Cardiac fibroblast (primary cell): ENCODE measurements around the gene LRIG1.

Experiments
- DNase-seq, 2 donors: peaks; one replicate each; pipeline versions ENCODE4 v3.0.0 to v3.0.0-alpha.2; 2010; ENCODE audit warnings: low read depth in 2 of 2
- H3K4me3 ChIP-seq, 2 donors: replicated peaks in 1 of 2; 1 replicate in 1 of 2; 2 replicates in 1 of 2; pipeline ENCODE4 v1.5.1; 2011; ENCODE audit warnings: low read depth in 2 of 2, low read length in 2 of 2, mild to moderate bottlenecking in 2 of 2, moderate library complexity in 1 of 2
- CTCF ChIP-seq: IDR thresholded peaks from one replicate; pipeline ENCODE4 v1.5.1; 2011; ENCODE audit warnings: low read depth, mild to moderate bottlenecking, low read length, inconsistent platforms

The LRIG1 gene

GRCh38 chr3:66390013-66390412 lies 110.8 kb downstream of the LRIG1 start:
- TF ChIP-seq CTCF, result no peak
- no peak for DNase-seq
- no peak overlapping the region for H3K4me3 ChIP-seq

- TF ChIP-seq CTCF, result no peak
- H3K4me3 ChIP-seq, result no peak overlapping the region
- no peak for DNase-seq
Observed at GRCh38 chr3:66386925-66387650, 113.7 kb downstream of the LRIG1 start.

DNA sequence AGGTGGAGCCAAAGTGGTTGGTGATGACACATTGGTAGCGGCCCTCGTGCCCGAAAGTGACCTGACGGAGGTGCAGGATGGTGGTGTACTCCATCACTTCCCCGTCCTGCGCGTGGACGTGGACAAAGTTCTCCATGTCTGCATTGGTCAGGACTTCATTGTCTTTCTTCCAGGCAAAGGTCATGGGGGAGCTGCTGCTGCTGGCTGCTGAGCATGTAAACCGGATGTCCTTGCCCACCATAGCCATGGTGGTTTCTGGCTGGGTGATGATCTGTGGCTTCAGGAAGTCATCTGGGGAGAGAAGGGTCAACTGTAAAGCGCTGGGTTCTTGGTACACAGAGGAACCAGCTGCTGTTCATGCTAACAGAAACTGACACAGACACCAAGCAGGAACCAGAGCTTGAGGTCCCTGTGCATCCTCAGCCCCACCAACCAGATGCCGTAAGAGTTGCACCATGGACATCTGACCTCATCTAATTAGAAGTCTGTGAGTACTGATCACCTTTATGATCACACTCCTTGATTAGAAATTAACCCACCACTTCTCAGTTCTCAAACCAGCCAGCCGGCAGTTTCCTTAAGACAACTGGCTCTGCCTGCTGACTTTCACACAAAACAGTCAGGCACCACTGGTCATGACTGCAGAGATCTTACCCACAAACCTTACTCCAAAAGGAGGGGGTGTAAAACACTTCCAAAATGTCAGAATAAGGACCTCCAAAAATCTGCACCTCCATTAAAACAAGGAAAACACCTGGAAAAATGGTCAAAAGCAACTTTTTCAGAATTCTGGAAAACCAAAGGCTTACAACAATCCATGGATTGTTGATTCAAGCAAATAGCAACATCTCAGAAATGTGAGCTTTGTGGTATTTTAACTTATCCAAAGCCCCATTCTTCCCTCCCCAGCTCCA lies 114.6 kb downstream of the LRIG1 start:
- no peak for TF ChIP-seq CTCF
- no peak overlapping the region for H3K4me3 ChIP-seq
- no peak for DNase-seq

GRCh38 chr3:66385066-66385465 lies 115.8 kb downstream of the LRIG1 start:
- no peak overlapping the region for H3K4me3 ChIP-seq
- DNase-seq, result no peak
- TF ChIP-seq CTCF, result no peak

GRCh38 chr3:66383998-66384745 lies 116.7 kb downstream of the LRIG1 start:
- H3K4me3 ChIP-seq, result no peak overlapping the region
- TF ChIP-seq CTCF, result no peak
- no peak for DNase-seq

DNA sequence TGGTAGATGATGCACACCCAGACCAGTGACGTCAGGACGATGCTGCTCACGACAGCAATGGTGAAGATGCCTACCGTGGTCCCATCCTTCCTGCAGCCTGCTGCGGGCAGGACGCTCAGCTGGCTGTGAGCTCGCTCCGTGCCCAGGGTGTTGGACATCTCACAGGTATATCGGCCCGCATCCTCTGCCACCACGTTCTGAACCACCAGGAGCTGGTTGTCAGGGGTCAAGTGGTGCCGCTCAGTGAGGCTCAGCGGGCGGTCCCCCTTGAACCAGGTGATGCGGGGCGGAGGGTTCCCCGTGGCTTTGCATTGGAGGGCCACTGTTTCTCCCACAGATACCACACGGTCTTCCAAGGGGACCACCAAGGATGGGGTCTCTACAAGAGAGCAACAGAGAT lies 117.8 kb downstream of the LRIG1 start:
- no peak for DNase-seq
- H3K4me3 ChIP-seq, result no peak overlapping the region
- no peak for TF ChIP-seq CTCF
